SK-N-SH (cell line): ENCODE results near the gene LTC4S. TPM values are rescaled to one million over a fixed set of nuclear protein-coding genes. Genes with fewer than 3 reads are reported as not detected.

Source experiments
- CTCF ChIA-PET: fragments of 300-600, 350-600 bp; formaldehyde crosslinking; extraction: SDS; loops from one replicate; lab custom pipeline; 2021; lab: Yijun Ruan, JAX
- POLR2A ChIA-PET: fragments of 350-600 bp; sonication (Branson Sonifier 250); formaldehyde crosslinking; extraction: SDS; loops from one replicate; lab custom pipeline; 2020; ENCODE audit warnings: antibody characterized with exemption, inconsistent platforms; lab: Yijun Ruan, JAX
- DNase-seq: peaks from one replicate; pipeline ENCODE4 v3.0.0; 2012
- H2AFZ ChIP-seq: fragments of 200-600 bp; sonication (generic); 2 replicates; pipeline ENCODE4 v1.8.1; 2016; ENCODE audit warnings: antibody characterized with exemption, mild to moderate bottlenecking, low read depth
- H3F3A ChIP-seq: fragments of 200-600 bp; sonication (generic); replicated peaks from 2 replicates; pipeline ENCODE3; 2016; ENCODE audit warnings: antibody characterized with exemption, mild to moderate bottlenecking; ENCODE audit not compliant: insufficient read depth
- H3K27ac ChIP-seq, 2 experiments: fragments of 200-500 bp in 1 of 2; fragments of 200-600 bp in 1 of 2; sonication (Bioruptor generic) in 1 of 2; sonication (generic), shearing (Covaris generic) in 1 of 2; 2 replicates each; pipeline versions ENCODE4 v1.5.1 to v1.6.1; 2014 to 2016; ENCODE audit warnings: low read depth in 2 of 2, inconsistent platforms in 1 of 2, low read length in 1 of 2, mild to moderate bottlenecking in 1 of 2, mixed read lengths in 1 of 2
- H3K27me3 ChIP-seq: fragments of 200-600 bp; sonication (generic), shearing (Covaris generic); 2 replicates; pipeline ENCODE4 v1.6.1; 2016; ENCODE audit warnings: mixed run types; ENCODE audit not compliant: insufficient read depth
- H3K36me3 ChIP-seq, 2 experiments: fragments of 200-500 bp in 1 of 2; fragments of 200-600 bp in 1 of 2; sonication (Bioruptor generic) in 1 of 2; sonication (generic) in 1 of 2; replicated peaks in 1 of 2; 2 replicates each; pipeline versions ENCODE3 to v1.5.1; 2014 to 2016; ENCODE audit warnings: low read length in 1 of 2, mild to moderate bottlenecking in 1 of 2; ENCODE audit not compliant: insufficient read depth in 2 of 2, control insufficient read depth in 1 of 2
- H3K4me1 ChIP-seq, 2 experiments: fragments of 200-500 bp in 1 of 2; fragments of 200-600 bp in 1 of 2; sonication (Bioruptor generic) in 1 of 2; sonication (generic), shearing (Covaris generic) in 1 of 2; 2 replicates each; pipeline versions ENCODE4 v1.5.1 to v1.6.1; 2014 to 2016; ENCODE audit warnings: low read depth in 1 of 2, low read length in 1 of 2, mixed run types in 1 of 2; ENCODE audit not compliant: insufficient read depth in 2 of 2, control insufficient read depth in 1 of 2
- H3K4me2 ChIP-seq: fragments of 200-600 bp; sonication (generic), shearing (Covaris generic); 2 replicates; pipeline ENCODE4 v1.6.1; 2017; ENCODE audit warnings: mixed run types
- H3K4me3 ChIP-seq, 2 experiments: fragments of 200-500 bp in 1 of 2; fragments of 200-600 bp in 1 of 2; sonication (Bioruptor generic) in 1 of 2; sonication (generic), shearing (Covaris generic) in 1 of 2; 2 replicates each; pipeline versions ENCODE4 v1.5.1 to v1.8.1; 2014 to 2016; ENCODE audit warnings: low read depth in 2 of 2, inconsistent platforms in 1 of 2, low read length in 1 of 2, mild to moderate bottlenecking in 1 of 2, mixed read lengths in 1 of 2, moderate library complexity in 1 of 2
- H3K79me2 ChIP-seq: fragments of 200-600 bp; sonication (generic); 2 replicates; pipeline ENCODE4 v1.8.1; 2017; ENCODE audit warnings: mild to moderate bottlenecking; ENCODE audit not compliant: insufficient read depth
- H3K9ac ChIP-seq: fragments of 200-600 bp; sonication (generic); 2 replicates; pipeline ENCODE4 v1.6.1; 2017; ENCODE audit warnings: mixed run types
- H3K9me2 ChIP-seq: fragments of 200-600 bp; sonication (generic); 2 replicates; pipeline ENCODE4 v1.6.1; 2017; ENCODE audit warnings: mixed run types
- H3K9me3 ChIP-seq: fragments of 200-600 bp; sonication (generic); 2 replicates; pipeline ENCODE4 v1.6.1; 2017; ENCODE audit warnings: mixed run types, mild to moderate bottlenecking, moderate library complexity
- H4K20me1 ChIP-seq: fragments of 200-600 bp; sonication (generic); 2 replicates; pipeline ENCODE4 v1.6.1; 2017; ENCODE audit warnings: mild to moderate bottlenecking, mixed run types; ENCODE audit not compliant: insufficient read depth
- CTCF ChIP-seq: fragments of 200-600 bp; sonication (generic); IDR thresholded peaks from 2 replicates; pipeline ENCODE4 v1.6.1; 2017; ENCODE audit warnings: antibody characterized with exemption, mild to moderate bottlenecking, moderate library complexity
- EZH2phosphoT487 ChIP-seq: fragments of 200-600 bp; sonication (generic); IDR thresholded peaks from 2 replicates; pipeline ENCODE4 v1.6.1; 2017; ENCODE audit warnings: low read depth, mixed run types, mild to moderate bottlenecking, antibody characterized with exemption, moderate library complexity, borderline replicate concordance
- FOSL2 ChIP-seq: IDR thresholded peaks from 2 replicates; pipeline ENCODE4 v1.4.0; 2012; ENCODE audit warnings: low read depth, mild to moderate bottlenecking, moderate library complexity, borderline replicate concordance
- FOXJ3 ChIP-seq: sonication (generic); formaldehyde crosslinking; IDR thresholded peaks from 2 replicates; pipeline ENCODE4 v1.5.1; 2020; ENCODE audit warnings: mild to moderate bottlenecking, missing genetic modification reagents
- FOXM1 ChIP-seq: IDR thresholded peaks from 2 replicates; pipeline ENCODE4 v1.4.0; 2012; ENCODE audit warnings: low read depth, mild to moderate bottlenecking
- GABPA ChIP-seq: IDR thresholded peaks from 2 replicates; pipeline ENCODE4 v1.4.0; 2012; ENCODE audit warnings: low read depth, mild to moderate bottlenecking
- GATA2 ChIP-seq: sonication (generic); formaldehyde crosslinking; IDR thresholded peaks from 2 replicates; pipeline ENCODE4 v1.5.0; 2020; ENCODE audit warnings: mild to moderate bottlenecking, missing genetic modification reagents
- MEF2A ChIP-seq: IDR thresholded peaks from 2 replicates; pipeline ENCODE4 v1.4.0; 2012; ENCODE audit warnings: low read depth, borderline replicate concordance
- MXI1 ChIP-seq: IDR thresholded peaks from 2 replicates; pipeline ENCODE4 v1.6.1; 2012; ENCODE audit warnings: mild to moderate bottlenecking, low read depth, low read length, improper control_type of control experiment
- NFIC ChIP-seq: IDR thresholded peaks from 2 replicates; pipeline ENCODE4 v1.4.0; 2012; ENCODE audit warnings: borderline replicate concordance
- RAD21 ChIP-seq: IDR thresholded peaks from 2 replicates; pipeline ENCODE4 v1.6.1; 2012; ENCODE audit warnings: mild to moderate bottlenecking, low read length
- RXRA ChIP-seq: IDR thresholded peaks from 2 replicates; pipeline ENCODE4 v1.4.0; 2012; ENCODE audit warnings: low read depth, mild to moderate bottlenecking, borderline replicate concordance
- SIN3A ChIP-seq: IDR thresholded peaks from 2 replicates; pipeline ENCODE4 v1.6.1; 2012; ENCODE audit warnings: low read depth, mild to moderate bottlenecking, low read length, moderate library complexity, borderline replicate concordance
- SMC3 ChIP-seq: IDR thresholded peaks from 2 replicates; pipeline ENCODE4 v1.6.1; 2012; ENCODE audit warnings: low read depth, low read length, improper control_type of control experiment
- USF1 ChIP-seq: IDR thresholded peaks from 2 replicates; pipeline ENCODE4 v1.4.0; 2012; ENCODE audit warnings: low read depth, borderline replicate concordance
- WGBS: methylation state at CpG from one replicate; pipeline ENCODE4 v1.1.6; 2017; ENCODE audit warnings: low lambda C conversion rate; 5-methylcytosine and 5-hydroxymethylcytosine counted together
- polyA plus RNA-seq, 3 experiments: library from polyadenylated mRNA; depleted of rRNA; stranded (reverse); fragments of >200 nt; gene quantifications; 2 replicates each; pipeline ENCODE4 v1.2.3, GENCODE V29; 2012
- TF ChIP-seq, protein P1 (sequence below): fragments of 150-350 bp; IDR thresholded peaks from 2 replicates; pipeline ENCODE4 v1.6.1; 2017; ENCODE audit warnings: antibody characterized with exemption, low read length, low read depth, borderline replicate concordance
- TF ChIP-seq, protein P2 (sequence below): IDR thresholded peaks from 2 replicates; pipeline ENCODE4 v1.6.1; 2012; ENCODE audit warnings: mild to moderate bottlenecking, low read depth, low read length, moderate library complexity

Gene LTC4S
- polyA plus RNA-seq, 1 of the 3 experiments (the other 2 are of a cell fraction): 0.43 TPM

DNA sequence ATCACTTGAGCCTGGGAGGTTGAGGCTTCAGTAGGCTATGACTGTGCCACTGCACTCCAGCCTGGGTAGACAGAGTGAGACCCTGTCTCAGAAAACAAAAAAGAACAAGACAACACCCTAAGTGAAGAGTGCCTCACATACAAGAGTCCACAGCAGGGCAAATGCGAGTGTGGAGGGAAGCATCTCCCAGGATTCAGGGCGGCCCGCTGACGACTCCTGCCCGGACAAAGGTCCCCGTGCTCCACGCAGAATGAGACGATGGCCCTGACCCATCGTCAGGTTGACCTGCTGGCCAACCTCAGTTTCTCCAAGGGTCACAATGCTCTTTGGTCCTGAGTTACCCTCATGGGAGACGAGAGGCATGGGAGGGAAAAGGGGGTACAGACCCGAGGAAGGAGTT is 46.5 kb downstream of the LTC4S start (continued):
- TF ChIP-seq, protein P1, sequence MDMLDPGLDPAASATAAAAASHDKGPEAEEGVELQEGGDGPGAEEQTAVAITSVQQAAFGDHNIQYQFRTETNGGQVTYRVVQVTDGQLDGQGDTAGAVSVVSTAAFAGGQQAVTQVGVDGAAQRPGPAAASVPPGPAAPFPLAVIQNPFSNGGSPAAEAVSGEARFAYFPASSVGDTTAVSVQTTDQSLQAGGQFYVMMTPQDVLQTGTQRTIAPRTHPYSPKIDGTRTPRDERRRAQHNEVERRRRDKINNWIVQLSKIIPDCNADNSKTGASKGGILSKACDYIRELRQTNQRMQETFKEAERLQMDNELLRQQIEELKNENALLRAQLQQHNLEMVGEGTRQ: no peak
- TF ChIP-seq RXRA: no peak
- no peak for TF ChIP-seq FOXJ3 (CRISPR knock-in tag)
- no peak for TF ChIP-seq EZH2phosphoT487

- H3K9me2 ChIP-seq: no peaks in the 10 kb centered on the region
- POLR2A ChIA-PET: interaction anchor here (1.3 kb wide), 1 partner anchor 8 kb away, joined by 4 read pairs; no protein-coding TSS in a partner anchor
- H3F3A ChIP-seq: peaks cover 30% of the 10 kb centered on the region
- no peak overlapping the region for H2AFZ ChIP-seq
- no peaks in the 10 kb centered on the region for H3K27me3 ChIP-seq
- no peak overlapping the region for H3K27ac ChIP-seq
- DNase-seq: no peak
- TF ChIP-seq, protein P1: no peak
- no peak for TF ChIP-seq RAD21
- H3K79me2 ChIP-seq: no peaks in the 10 kb centered on the region
- no peak overlapping the region for H3K9ac ChIP-seq
- no peak overlapping the region for H3K4me2 ChIP-seq
- H3K9me3 ChIP-seq: 0 out of 2 replicates have a peak, but pooled peaks cover 6% of the 10 kb centered on the region
- H3K4me3 ChIP-seq: no peak overlapping the region
- CTCF ChIA-PET: no interaction called here
- peaks cover 23 to 36% of the 10 kb centered on the region in 2 experiments for H3K36me3 ChIP-seq
- peaks cover 14% of the 10 kb centered on the region; the same call in 1 of the 2 replicates for H4K20me1 ChIP-seq
- no peaks in the 10 kb centered on the region; a peak in 1 of 4 replicates for H3K4me1 ChIP-seq
- WGBS: 85% methylated on average over 15 of the region's 17 CpGs
Measured at GRCh38 chr5:179840766-179841165, 47.0 kb downstream of the LTC4S start.

DNA sequence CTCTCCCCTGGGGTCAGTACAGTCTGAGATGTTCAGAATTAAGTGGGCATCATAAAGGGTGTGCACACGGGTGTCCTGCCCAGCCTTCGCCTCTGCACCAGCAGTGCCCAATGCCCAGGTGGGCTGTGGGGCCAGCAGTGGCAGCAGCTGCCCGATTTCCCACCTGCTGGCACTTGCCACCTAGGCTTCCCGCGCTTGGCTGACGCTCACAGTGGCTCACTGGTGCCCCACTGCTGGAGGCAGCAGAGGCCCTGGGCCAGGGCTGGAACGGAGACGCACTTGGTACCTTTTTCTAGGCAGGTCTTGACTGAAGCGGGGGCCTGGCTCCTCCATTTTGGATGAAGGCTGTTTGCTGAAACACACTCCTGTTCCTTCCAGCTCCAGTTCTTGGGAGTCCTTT is 47.8 kb downstream of the LTC4S start:
- TF ChIP-seq MEF2A (no peak), MXI1 (no peak), SIN3A (no peak), USF1 (no peak), GABPA (no peak), CTCF (no peak), SMC3 (no peak), FOSL2 (no peak), NFIC (no peak), FOXM1 (no peak), GATA2 (CRISPR knock-in tag) (no peak), FOXJ3 (CRISPR knock-in tag) (no peak)
- TF ChIP-seq, protein P2, sequence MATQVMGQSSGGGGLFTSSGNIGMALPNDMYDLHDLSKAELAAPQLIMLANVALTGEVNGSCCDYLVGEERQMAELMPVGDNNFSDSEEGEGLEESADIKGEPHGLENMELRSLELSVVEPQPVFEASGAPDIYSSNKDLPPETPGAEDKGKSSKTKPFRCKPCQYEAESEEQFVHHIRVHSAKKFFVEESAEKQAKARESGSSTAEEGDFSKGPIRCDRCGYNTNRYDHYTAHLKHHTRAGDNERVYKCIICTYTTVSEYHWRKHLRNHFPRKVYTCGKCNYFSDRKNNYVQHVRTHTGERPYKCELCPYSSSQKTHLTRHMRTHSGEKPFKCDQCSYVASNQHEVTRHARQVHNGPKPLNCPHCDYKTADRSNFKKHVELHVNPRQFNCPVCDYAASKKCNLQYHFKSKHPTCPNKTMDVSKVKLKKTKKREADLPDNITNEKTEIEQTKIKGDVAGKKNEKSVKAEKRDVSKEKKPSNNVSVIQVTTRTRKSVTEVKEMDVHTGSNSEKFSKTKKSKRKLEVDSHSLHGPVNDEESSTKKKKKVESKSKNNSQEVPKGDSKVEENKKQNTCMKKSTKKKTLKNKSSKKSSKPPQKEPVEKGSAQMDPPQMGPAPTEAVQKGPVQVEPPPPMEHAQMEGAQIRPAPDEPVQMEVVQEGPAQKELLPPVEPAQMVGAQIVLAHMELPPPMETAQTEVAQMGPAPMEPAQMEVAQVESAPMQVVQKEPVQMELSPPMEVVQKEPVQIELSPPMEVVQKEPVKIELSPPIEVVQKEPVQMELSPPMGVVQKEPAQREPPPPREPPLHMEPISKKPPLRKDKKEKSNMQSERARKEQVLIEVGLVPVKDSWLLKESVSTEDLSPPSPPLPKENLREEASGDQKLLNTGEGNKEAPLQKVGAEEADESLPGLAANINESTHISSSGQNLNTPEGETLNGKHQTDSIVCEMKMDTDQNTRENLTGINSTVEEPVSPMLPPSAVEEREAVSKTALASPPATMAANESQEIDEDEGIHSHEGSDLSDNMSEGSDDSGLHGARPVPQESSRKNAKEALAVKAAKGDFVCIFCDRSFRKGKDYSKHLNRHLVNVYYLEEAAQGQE: no peak
- Histone ChIP-seq H3K9me2 (no peaks in the 10 kb centered on the region), H3K4me3 (no peak overlapping the region), H3K36me3 (peaks cover 18 to 36% of the 10 kb centered on the region in 2 experiments), H3K9ac (no peak overlapping the region), H3K4me1 (no peaks in the 10 kb centered on the region; a peak in 1 of 4 replicates), H3K27ac (no peak overlapping the region), H3K27me3 (no peaks in the 10 kb centered on the region), H3K4me2 (no peak overlapping the region), H3F3A (peaks cover 22% of the 10 kb centered on the region), H4K20me1 (peaks cover 6% of the 10 kb centered on the region; the same call in 1 of the 2 replicates), H3K79me2 (no peaks in the 10 kb centered on the region), H3K9me3 (0 out of 2 replicates have a peak, but pooled peaks cover 6% of the 10 kb centered on the region), H2AFZ (no peak overlapping the region)
- WGBS: 84% methylated on average over 6 of the region's 9 CpGs
- POLR2A ChIA-PET: interaction anchor here (0.6 to 1.3 kb wide), 2 partner anchors 9 to 20 kb away, joined by 3 to 4 read pairs; no protein-coding TSS in a partner anchor
- CTCF ChIA-PET: no interaction called here
- no peak for DNase-seq
